GM19455 (cell line): ENCODE results near the gene ZPLD1.

ENCODE experiments used
- ATAC-seq: cut with Tn5 transposase; IDR thresholded peaks from one replicate; pipeline ENCODE4 v1.9.1; 2021; ENCODE audit not compliant: unreplicated experiment

ZPLD1 gene

DNA sequence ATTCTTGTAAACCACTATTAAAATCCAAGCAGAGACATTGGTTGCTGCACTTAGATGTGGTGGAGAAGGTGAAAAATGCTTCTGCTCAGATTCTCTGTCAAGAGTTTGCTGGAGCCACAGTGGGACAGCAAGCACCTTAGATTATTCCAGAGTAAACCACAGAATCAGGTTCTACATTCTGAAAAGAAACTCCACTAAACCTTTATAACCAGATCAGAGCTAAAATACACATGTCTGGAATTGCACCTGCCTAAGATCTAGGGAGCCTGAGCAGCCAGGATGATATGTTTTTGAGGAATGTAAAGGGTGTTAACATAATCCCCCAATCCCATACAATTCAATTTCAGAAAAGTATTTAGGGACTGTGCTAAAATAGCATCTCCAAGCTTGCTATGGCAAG, at the start of gene ZPLD1:
ZPLD1 (plus strand) TSS at position 301 of the 400 bp plus-strand sequence. CDS start 3,473 bp downstream, outside the sequence.
- ATAC-seq = no peak

GRCh38 chr3:102390171-102390864, 44.5 kb upstream of the ZPLD1 start:
- ATAC-seq = no peak

DNA sequence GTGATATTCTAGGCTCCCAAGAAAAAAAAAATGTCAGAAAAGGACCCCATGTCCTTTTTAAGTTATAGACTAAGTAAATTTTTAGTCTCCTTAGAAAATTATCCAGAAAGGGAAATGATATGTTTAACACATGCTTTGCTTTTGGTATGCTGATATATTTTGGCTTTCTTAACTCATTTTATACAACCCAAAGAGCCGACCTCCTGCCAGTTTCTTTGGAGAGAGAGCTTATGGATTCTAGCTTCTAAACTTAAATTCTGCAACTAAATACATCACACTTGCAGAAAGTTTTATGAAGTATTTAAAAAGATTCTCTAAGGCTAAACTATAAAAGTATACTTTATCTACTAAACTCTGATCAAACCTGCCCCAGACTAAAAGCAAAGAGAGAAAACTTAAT, 43.9 kb upstream of the ZPLD1 start:
- ATAC-seq = no peak

GRCh38 chr3:102391491-102391890, 43.3 kb upstream of the ZPLD1 start:
- no peak for ATAC-seq

DNA sequence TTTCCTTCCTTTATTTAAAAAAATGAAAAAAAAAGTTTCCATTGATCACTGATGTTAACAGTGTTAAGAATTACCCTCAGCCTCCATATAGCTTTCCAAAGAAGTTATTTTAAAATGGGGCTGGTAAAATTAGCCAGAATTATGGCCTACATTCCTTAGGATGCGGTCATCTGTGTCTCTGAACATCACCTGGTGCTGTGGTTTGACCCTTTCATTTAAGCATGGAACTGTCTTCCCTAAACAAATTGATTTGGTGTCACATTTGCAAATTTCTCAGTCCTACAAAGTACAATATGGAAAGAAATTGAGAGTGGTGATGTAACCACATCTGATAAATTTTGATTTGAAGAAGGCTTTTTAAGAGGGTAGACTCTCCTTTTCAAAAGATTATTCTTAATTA, 40.3 kb upstream of the ZPLD1 start:
- ATAC-seq = no peak

- no peak for ATAC-seq
These were observed 36.6 kb upstream of the ZPLD1 start for GRCh38 chr3:102398176-102398575.

DNA sequence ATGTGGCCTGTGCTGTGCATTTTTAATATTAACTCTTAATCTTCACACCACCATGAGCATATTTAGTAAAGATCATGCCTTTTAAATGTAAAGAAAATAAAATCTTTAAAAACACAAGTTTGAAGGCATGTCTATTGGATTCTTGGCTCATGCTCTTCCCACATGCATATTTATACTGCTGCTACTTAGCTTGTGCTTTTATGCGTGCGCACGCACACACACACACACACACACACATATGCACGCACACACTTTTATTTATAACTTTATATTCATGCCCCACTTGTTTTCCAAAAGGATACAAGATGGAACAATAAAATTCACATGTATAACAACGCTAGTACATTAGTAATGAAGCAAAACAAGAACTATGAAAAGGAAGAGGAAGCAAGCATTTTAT, 36.1 kb upstream of the ZPLD1 start:
- ATAC-seq = no peak

GRCh38 chr3:102400142-102400541, 34.7 kb upstream of the ZPLD1 start:
- ATAC-seq = no peak

GRCh38 chr3:102400766-102401165, 34.0 kb upstream of the ZPLD1 start:
- no peak for ATAC-seq

DNA sequence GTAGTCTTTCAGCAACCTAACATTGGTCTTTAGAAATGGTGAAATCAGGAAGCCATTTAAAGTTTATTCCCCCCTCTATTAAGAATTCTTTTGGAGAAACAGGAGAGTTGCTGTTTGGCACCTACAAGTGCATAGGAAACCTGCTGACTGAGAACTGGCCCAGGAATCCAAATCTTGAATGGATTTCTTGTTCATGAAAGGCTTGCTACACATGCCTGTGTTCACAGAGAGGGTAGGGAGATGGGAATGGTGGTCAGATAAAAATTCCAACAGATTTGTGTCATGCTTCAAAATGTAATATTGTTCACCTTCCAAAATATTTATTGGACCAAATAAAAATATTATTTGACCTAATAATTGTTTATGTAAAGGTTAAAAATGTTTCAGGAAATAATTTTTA, 24.2 kb upstream of the ZPLD1 start:
- no peak for ATAC-seq

DNA sequence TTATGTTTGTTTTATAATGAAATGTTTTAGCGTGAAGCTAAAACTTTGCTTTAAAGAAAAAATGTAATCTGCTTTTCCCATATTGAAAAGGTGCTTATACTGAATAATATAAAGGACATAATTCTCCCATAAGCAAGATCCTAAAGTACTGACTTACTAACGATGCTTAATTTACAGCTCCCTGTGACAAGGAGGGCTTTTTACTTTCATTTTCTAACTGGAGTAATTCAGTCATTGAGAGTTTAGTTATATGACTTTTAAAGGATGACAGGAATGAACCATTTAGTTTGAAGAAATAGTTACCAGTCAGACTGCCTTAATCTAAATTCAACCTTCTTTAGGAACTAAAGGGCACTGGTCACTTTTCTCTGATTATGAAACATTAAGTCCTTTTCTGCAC, 19.3 kb upstream of the ZPLD1 start:
- no peak for ATAC-seq

- no peak for ATAC-seq
These were observed 15.0 kb upstream of the ZPLD1 start for GRCh38 chr3:102419786-102420185.

- ATAC-seq = no peak
These were observed 7.0 kb downstream of the ZPLD1 start for GRCh38 chr3:102441832-102442231.

DNA sequence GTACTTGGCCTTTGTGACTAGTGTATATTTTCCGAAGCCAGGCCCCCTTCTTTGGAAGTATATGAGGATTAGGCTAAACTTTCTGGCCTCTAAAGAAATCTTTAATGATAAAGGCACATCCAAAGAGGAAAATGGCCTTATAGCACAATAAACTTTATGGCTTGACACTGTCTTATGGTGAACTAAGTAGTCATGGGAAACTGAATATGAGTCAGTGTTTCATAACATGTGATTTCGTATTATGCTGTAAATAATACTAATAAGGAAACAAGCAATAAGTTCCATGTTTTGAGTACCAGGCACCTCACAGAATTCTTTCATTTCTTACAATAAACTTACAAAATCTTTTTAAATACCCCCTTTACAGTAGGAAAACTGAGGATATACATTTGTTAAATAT, 8.2 kb downstream of the ZPLD1 start:
- no peak for ATAC-seq

GRCh38 chr3:102444101-102444500, 9.3 kb downstream of the ZPLD1 start:
- ATAC-seq = no peak

GRCh38 chr3:102447272-102447671, 12.5 kb downstream of the ZPLD1 start:
- no peak for ATAC-seq

- ATAC-seq = no peak
These were observed 14.5 kb downstream of the ZPLD1 start for GRCh38 chr3:102449341-102449740.

DNA sequence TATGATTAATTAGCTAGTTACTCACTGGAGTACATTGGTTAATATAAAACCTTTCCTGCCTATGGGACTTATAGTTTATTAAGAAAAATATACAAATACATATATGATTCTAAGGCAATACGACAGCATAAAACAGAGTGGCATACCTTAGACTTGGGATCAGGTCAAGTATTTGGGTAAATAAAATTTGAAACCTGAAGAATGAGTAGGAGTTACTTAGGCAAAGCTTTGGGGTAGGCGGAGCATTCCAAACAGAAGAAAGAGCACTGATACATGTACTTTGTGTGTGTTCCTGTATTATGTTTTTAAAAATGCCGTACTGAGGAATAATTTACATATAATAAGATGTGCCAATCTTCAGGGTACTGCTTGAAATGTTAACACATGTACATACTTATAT, 15.1 kb downstream of the ZPLD1 start:
- ATAC-seq = no peak

DNA sequence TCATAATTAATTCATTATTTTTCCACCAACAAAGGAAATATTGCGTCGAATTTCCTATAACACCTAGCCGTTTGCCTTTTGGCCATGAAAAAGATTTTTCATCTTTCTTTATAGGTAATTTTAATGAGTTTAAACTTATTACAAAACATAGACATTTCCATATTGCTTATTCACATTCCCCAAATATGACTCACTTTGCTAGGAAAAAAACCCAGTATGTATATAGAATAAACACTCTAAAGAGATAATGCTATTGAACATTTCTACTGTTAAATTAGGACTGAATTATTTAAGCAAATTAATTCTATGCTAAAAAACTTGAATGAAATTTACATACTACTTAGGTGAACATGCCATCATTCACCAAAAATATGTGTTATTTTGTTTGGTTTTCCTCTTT, 16.2 kb downstream of the ZPLD1 start:
- ATAC-seq = no peak

DNA sequence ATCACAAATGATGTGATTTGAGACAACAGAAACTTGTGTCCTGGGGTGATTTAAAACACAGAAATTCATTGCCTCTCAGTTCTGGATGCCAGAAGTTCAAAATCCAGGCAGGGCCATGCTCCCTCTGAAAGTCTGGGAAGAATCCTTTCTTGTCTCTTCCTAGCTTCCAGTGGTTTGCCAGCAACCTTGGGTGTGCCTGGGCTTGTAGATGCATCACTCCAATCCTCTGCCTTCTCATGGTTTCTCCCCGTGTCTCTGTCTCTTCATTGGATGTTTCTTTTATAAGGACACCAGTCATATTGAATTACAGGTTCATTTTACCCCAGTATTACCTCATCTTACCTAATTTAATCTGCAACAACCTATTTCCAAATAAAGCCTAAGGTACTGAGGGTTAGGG, 16.7 kb downstream of the ZPLD1 start:
- no peak for ATAC-seq

DNA sequence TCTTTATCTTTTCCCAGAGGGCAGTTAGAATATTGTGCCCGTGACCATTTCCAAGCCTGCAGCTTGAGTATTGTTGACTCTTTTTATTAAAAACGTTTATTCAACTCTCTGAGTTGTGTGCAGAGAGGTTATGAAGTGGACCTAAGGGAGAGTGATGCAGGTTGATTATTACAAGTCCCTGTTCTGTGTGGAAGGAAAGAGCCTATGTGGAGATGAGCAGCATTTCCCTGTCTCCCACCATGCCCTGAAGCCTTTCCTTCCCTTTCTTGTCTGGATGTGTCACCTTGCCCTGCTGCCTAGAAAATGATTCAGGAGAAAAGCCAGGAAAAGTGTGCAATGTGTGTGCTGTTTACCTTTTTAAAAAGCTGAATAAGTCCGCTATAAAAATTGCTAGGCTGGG, 19.4 kb downstream of the ZPLD1 start:
- no peak for ATAC-seq

- ATAC-seq = no peak
These were observed 22.8 kb downstream of the ZPLD1 start for GRCh38 chr3:102457644-102458043.

DNA sequence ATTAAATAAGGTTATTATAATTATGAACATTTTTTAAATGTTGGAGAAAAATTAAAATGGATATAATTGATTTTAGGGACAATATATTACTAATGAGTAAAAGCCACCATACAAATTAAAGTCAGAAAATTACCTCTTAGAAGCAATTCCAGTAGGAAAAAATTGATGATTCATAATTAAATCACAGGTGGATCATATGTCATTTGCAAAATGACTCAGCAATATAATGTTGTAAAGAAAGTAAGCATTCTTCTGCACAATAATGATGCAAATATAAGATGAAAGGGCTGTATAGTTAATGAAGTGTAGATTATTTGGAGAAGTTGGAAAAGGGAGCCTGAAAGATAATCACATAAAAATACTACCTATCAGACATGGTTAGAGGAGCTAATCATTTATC, 25.8 kb downstream of the ZPLD1 start:
- no peak for ATAC-seq
